Ovary (tissue), 10 donors: ENCODE measurements around the gene LHCGR. TPM values are rescaled to one million over a fixed set of nuclear protein-coding genes. Genes with fewer than 3 reads are reported as not detected.
A peak's percentile ranks its signal among the peaks of the same experiment; 100 is the strongest.

Experiments
- DNase-seq, 5 donors: peaks; one replicate each; pipeline ENCODE4 v3.0.0-alpha.2; 2019 to 2020
- H3K27ac ChIP-seq, 2 donors: fragments of 200-600 bp; one replicate each; pipeline versions ENCODE4 v1.5.1 to v1.8.0; 2019 to 2022
- H3K27me3 ChIP-seq: fragments of 200-600 bp; one replicate; pipeline ENCODE4 v1.8.0; 2022
- H3K36me3 ChIP-seq: fragments of 200-600 bp; sonication (generic); one replicate; pipeline ENCODE4 v1.5.1; 2019
- H3K4me1 ChIP-seq: one replicate; pipeline ENCODE4 v1.8.1; 2013; ENCODE audit warnings: mild to moderate bottlenecking, moderate library complexity; ENCODE audit not compliant: insufficient read depth
- H3K4me3 ChIP-seq: fragments of 200-600 bp; sonication (generic); one replicate; pipeline ENCODE4 v1.5.1; 2017
- H3K9me3 ChIP-seq, 2 donors: fragments of 200-600 bp in 1 of 2; sonication (generic) in 1 of 2; one replicate each; pipeline versions ENCODE4 v1.5.1 to v1.8.1; 2013 to 2019; ENCODE audit warnings: mild to moderate bottlenecking in 1 of 2, moderate library complexity in 1 of 2
- CTCF ChIP-seq, 3 donors: fragments of 450-650 bp in 2 of 3; fragments of 200-600 bp in 1 of 3; IDR thresholded peaks; one replicate each; pipeline versions ENCODE4 v1.5.1 to v1.8.0; 2016 to 2022; ENCODE audit warnings: antibody characterized with exemption in 3 of 3, mild to moderate bottlenecking in 1 of 3
- EP300 ChIP-seq: sonication (generic); formaldehyde crosslinking; IDR thresholded peaks from one replicate; pipeline ENCODE4 v1.6.1; 2017; ENCODE audit warnings: antibody characterized with exemption
- POLR2A ChIP-seq: fragments of 450-650 bp; IDR thresholded peaks from one replicate; pipeline ENCODE4 v1.6.1; 2017; ENCODE audit warnings: antibody characterized with exemption, mild to moderate bottlenecking, moderate library complexity
- WGBS, 3 donors: extraction: QIAGEN DNeasy Blood & Tissue Kit in 1 of 3; methylation state at CpG; one replicate each; pipeline versions ENCODE4 v1.1.5 to v1.1.7; 2013 to 2017; 5-methylcytosine and 5-hydroxymethylcytosine counted together
- intact Hi-C, 4 donors: fragments of 100-400 bp; cut with DNase I; formaldehyde crosslinking; loops; one replicate each; pipeline versions ENCODE4 v1.11.0 to v1.15.1; 2022 to 2023
- long read RNA-seq, 3 donors: library from polyadenylated mRNA in 2 of 3; unstranded in 2 of 3; transcript quantifications; one replicate each; pipeline ENCODE4 v2.0.0 and lab custom pipeline, GENCODE V29; 2021 to 2026
- polyA plus RNA-seq, 2 donors: library from polyadenylated mRNA; stranded (reverse); fragments of 200-250 nt in 1 of 2; fragments of 350-450 nt in 1 of 2; fragmentation: Illumina TruSeq in 1 of 2; extraction: RNeasy Lipid Tissue Mini Kit (QIAGEN cat#74804) in 1 of 2; gene quantifications; one replicate each; pipeline ENCODE4 v1.2.3, GENCODE V29; 2013 to 2014
- total RNA-seq, 7 donors: library from RNA; depleted of rRNA in 2 of 7; stranded (reverse); fragments of >200 nt in 2 of 7; fragmentation: NEBNext Ultra II Directional in 3 of 7; extraction: Animal tissue kit (Norgen Biotek cat#: 25700) in 3 of 7; gene quantifications; one replicate each; pipeline versions ENCODE4 v1.1.0 to v1.2.4, GENCODE V29; 2016 to 2023
- donor health status: DM: no; HTN: no; CAD: no; lungs with moderate emphysema.
- donor health status: DM: no; HTN: no; CAD: no.
- donor health status: Bipolar disorder and iron deficiency.
- donor health status: DM: yes; HTN: yes; CAD: no.
- donor health status: DM: no; HTN: no; CAD: no.
- donor health status: DM: yes; HTN: yes; CAD: no.

The LHCGR gene
- total RNA-seq: 1 to 10 TPM in 5 of 7 donors, under 1 TPM in 2; 0.35 to 4.8 (median 1.7) TPM
- 10 to 100 TPM in 1 of 2 donors, 1 to 10 TPM in 1; 1.2 to 91.2 TPM for polyA plus RNA-seq
- long read RNA-seq, donor 1, partial matches to known transcripts: 0 of 1 reads
- long read RNA-seq, donor 1, other reads (novel, unspliced or antisense): 0 of 1 reads
- long read RNA-seq, donor 2: 0 reads
- long read RNA-seq, donor 3, partial matches to known transcripts: 0 of 1 reads
- long read RNA-seq, donor 3, other reads (novel, unspliced or antisense): 1 of 1 reads

- no peaks in the 10 kb centered on the region for H3K4me1 ChIP-seq
- no peaks in the 10 kb centered on the region for H3K9me3 ChIP-seq
- H3K36me3 ChIP-seq: no peaks in the 10 kb centered on the region
- intact Hi-C loops: no loop called here
- WGBS, 3 donors: 5 to 8% (median 7%) methylated on average over 36 to 37 of the region's 37 CpGs
- H3K27ac ChIP-seq: no peak within 1 kb of the TSS
- no peak within 1 kb of the TSS for H3K4me3 ChIP-seq
- peak in 2 of 5 donors; percentile 22 to 49 for DNase-seq
- TF ChIP-seq CTCF (IDR thresholded peaks at IDR 0.05): no peak
- TF ChIP-seq EP300: no peak
- TF ChIP-seq POLR2A: no peak
- H3K27me3 ChIP-seq: no peaks in the 10 kb centered on the region
Observed at GRCh38 chr2:48755473-48755872, at the start of gene LHCGR. LHCGR (minus strand) TSS chr2:48755724; CDS start chr2:48755671, 53 bp downstream.

- no peaks in the 10 kb centered on the region for H3K36me3 ChIP-seq
- H3K27me3 ChIP-seq: no peaks in the 10 kb centered on the region
- no peaks in the 10 kb centered on the region for H3K4me1 ChIP-seq
- 62 to 63% (median 62%) methylated on average over 6 of the region's 6 CpGs for WGBS, 3 donors
- no peak for DNase-seq
- no peak overlapping the region for H3K4me3 ChIP-seq
- TF ChIP-seq POLR2A (no peak), CTCF (IDR thresholded peaks at IDR 0.05) (no peak), EP300 (no peak)
- H3K9me3 ChIP-seq: no peaks in the 10 kb centered on the region
- H3K27ac ChIP-seq: no peak overlapping the region
- intact Hi-C loops: no loop called here
Observed at GRCh38 chr2:48799601-48800000, 44.1 kb upstream of the LHCGR start.

DNA sequence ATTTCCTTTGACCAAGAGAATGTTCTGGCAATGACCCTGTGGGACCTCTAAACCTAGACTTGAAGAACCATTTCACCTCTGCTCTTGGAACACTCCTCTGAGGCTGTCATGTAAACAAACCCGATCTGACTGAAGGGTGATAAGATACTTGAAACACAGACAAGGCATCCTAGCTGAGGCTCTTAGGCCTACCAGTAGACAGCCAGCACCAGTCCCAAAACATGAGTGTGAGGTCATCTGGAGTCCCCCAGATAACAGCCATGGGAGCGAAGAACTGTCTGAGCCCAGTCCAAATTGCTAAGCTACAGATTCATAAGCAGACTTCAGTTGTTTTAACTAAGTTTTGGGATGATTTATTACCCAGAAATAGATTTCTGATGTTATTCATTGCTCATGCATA is 39.5 kb upstream of the LHCGR start:
- H3K4me1 ChIP-seq: no peaks in the 10 kb centered on the region
- intact Hi-C loops: no loop called here
- no peaks in the 10 kb centered on the region for H3K27me3 ChIP-seq
- H3K36me3 ChIP-seq: no peaks in the 10 kb centered on the region
- no peaks in the 10 kb centered on the region for H3K9me3 ChIP-seq
- WGBS, 3 donors: 33 to 52% (median 51%) methylated on average over 2 of the region's 2 CpGs
- H3K4me3 ChIP-seq: no peak overlapping the region
- no peak for DNase-seq
- TF ChIP-seq EP300: no peak
- TF ChIP-seq CTCF (IDR thresholded peaks at IDR 0.05): no peak
- no peak for TF ChIP-seq POLR2A
- H3K27ac ChIP-seq: no peak overlapping the region

DNA sequence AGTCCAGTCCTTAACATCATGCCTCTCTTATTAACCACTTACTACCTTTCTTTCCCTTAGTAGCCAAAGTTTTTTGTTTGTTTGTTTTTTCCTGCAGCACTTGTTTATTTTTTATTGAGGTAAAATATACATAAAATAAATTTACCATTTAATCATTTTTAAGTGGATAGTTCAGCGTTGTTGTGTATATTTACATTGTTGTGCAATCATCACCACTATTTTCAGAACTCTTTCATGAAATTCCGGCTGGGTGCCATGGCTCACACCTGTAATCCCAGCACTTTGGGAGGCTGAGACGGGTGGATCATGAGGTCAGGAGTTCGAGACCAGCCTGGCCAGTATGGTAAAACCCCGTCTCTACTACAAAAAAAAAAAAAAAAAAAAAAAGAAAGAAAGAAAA is 38.1 kb upstream of the LHCGR start:
- H3K36me3 ChIP-seq: no peaks in the 10 kb centered on the region
- H3K27me3 ChIP-seq: no peaks in the 10 kb centered on the region
- H3K4me3 ChIP-seq: no peak overlapping the region
- 89 to 90% (median 89%) methylated on average over 5 of the region's 5 CpGs for WGBS, 3 donors
- no peak overlapping the region for H3K27ac ChIP-seq
- no peaks in the 10 kb centered on the region for H3K9me3 ChIP-seq
- no peak for TF ChIP-seq POLR2A
- no peak for TF ChIP-seq EP300
- TF ChIP-seq CTCF (IDR thresholded peaks at IDR 0.05): no peak
- intact Hi-C loops: no loop called here
- H3K4me1 ChIP-seq: no peaks in the 10 kb centered on the region
- no peak for DNase-seq
